ENCODE data around the gene WDR35. TPM values are rescaled to one million over a fixed set of nuclear protein-coding genes. Genes with fewer than 3 reads are reported as not detected.

WDR35 gene
- total and polyA plus RNA-seq, 10 of the 15 experiments (the other 5 are each of a cell fraction or from before 2014, with no cell fraction given), result 3.0 to 9.3 (median 6.3) TPM

GRCh38 chr2:19987936-19988335, 2.0 kb downstream of the WDR35 start (continued):
- no peak for TF ChIP-seq MLLT1 (IDR thresholded peaks at IDR 0.05)
- no peak for TF ChIP-seq CTCF (IDR thresholded peaks at IDR 0.05 in 2 of 3, conservative IDR thresholded peaks at IDR 0.05 in 1 of 3; ENCODE audit: control insufficient read depth in 2 of 3, extremely low read depth in 1 of 3, insufficient read depth in 1 of 3, low read depth in 3 of 3, low read length in 3 of 3)

GRCh38 chr2:19982268-19982667, 7.6 kb downstream of the WDR35 start:
- SMC1A ChIA-PET (ENCODE audit: uncharacterized antibody, unreplicated experiment), result interaction anchor here (0.6 kb wide), 1 partner anchor 32 kb away, joined by 3 read pairs; no protein-coding TSS in a partner anchor
- TF ChIP-seq ASH2L (IDR thresholded peaks at IDR 0.05; ENCODE audit: borderline replicate concordance, low read depth), result no peak
- TF ChIP-seq MXI1 (IDR thresholded peaks at IDR 0.05; ENCODE audit: low read depth, low read length), result no peak
- TF ChIP-seq PRDM15 (CRISPR knock-in tag; IDR thresholded peaks at IDR 0.05), result no peak
- no peak for TF ChIP-seq CTCF (IDR thresholded peaks at IDR 0.05 in 2 of 3, conservative IDR thresholded peaks at IDR 0.05 in 1 of 3; ENCODE audit: control insufficient read depth in 2 of 3, extremely low read depth in 1 of 3, insufficient read depth in 1 of 3, low read depth in 3 of 3, low read length in 3 of 3)
- Histone ChIP-seq H3K79me2 (ENCODE audit: control insufficient read depth, insufficient read depth, low read length) (no peaks in the 10 kb centered on the region), H3K4me3 (no peak overlapping the region), H3K27ac (ENCODE audit: control insufficient read depth, insufficient read depth) (no peak overlapping the region), H3K4me2 (ENCODE audit: control insufficient read depth, insufficient read depth) (no peak overlapping the region), H3K36me3 (ENCODE audit: control insufficient read depth in 2 of 2, insufficient read depth in 2 of 2, low read length in 1 of 2) (no peaks in the 10 kb centered on the region), H3K4me1 (ENCODE audit: control insufficient read depth, insufficient read depth, low read length) (no peaks in the 10 kb centered on the region), H3K9me3 (replicated peaks; ENCODE audit: control insufficient read depth, insufficient read depth, low read length) (no peaks in the 10 kb centered on the region), H2AFZ (ENCODE audit: control insufficient read depth, low read depth, low read length) (no peak overlapping the region), H3K9ac (ENCODE audit: control insufficient read depth, insufficient read depth, low read length) (no peak overlapping the region), H3K27me3 (replicated peaks in 1 of 2; ENCODE audit: control insufficient read depth in 2 of 2, insufficient read depth in 2 of 2, low read length in 1 of 2) (no peaks in the 10 kb centered on the region), H4K20me1 (ENCODE audit: control insufficient read depth, insufficient read depth) (no peaks in the 10 kb centered on the region)
- no peak for DNase-seq (ENCODE audit: low read depth, low spot score)
- RAD21 ChIA-PET (ENCODE audit: unreplicated experiment), result no interaction called here
- WGBS (ENCODE audit: insufficient coverage, insufficient replicate concordance, low lambda C conversion rate, missing lambda C conversion rate), result 92% methylated on average over 1 of the region's 1 CpG
- CTCF ChIA-PET, result interaction anchor here (1.1 to 1.8 kb wide), 2 partner anchors 26 to 33 kb away, joined by 4 to 7 read pairs; no protein-coding TSS in a partner anchor
- intact Hi-C loops (cut with micrococcal nuclease; ENCODE audit: unreplicated experiment), result no loop called here
- no peak for ATAC-seq
- POLR2A ChIA-PET, result no interaction called here
- FAIRE-seq, result no peak
- in situ Hi-C loops (cut with MboI), result no loop called here
- BruUV-seq (replicated peaks), result no TSS peak

Data from GM12878 (cell line).